MG63 (cell line): ENCODE measurements around the gene KCNQ1OT1. TPM values are rescaled to one million over a fixed set of nuclear protein-coding genes. Genes with fewer than 3 reads are reported as not detected.

Experiments
- DNase-seq: peaks from one replicate; pipeline ENCODE4 v3.0.0-alpha.2; 2020
- H3K27me3 ChIP-seq: fragments of 250-450 bp; sonication (Bioruptor Pico); 2 replicates; pipeline ENCODE4 v1.5.1; 2020; ENCODE audit warnings: mild to moderate bottlenecking, moderate library complexity
- H3K36me3 ChIP-seq: fragments of 250-450 bp; sonication (Bioruptor Pico); 2 replicates; pipeline ENCODE4 v1.5.1; 2020; ENCODE audit warnings: mild to moderate bottlenecking, moderate library complexity
- H3K4me3 ChIP-seq: fragments of 250-450 bp; sonication (Bioruptor Pico); 2 replicates; pipeline ENCODE4 v1.5.1; 2020; ENCODE audit warnings: mild to moderate bottlenecking, moderate library complexity
- H3K9me3 ChIP-seq: fragments of 250-450 bp; sonication (Bioruptor Pico); 2 replicates; pipeline ENCODE4 v1.5.1; 2020; ENCODE audit warnings: mild to moderate bottlenecking, moderate library complexity
- total RNA-seq: library from RNA; depleted of rRNA; stranded (reverse); fragments of >200 nt; shearing (Covaris generic); gene quantifications from 2 replicates; pipeline ENCODE4 v1.2.3, GENCODE V29; 2014; ENCODE audit warnings: low replicate concordance; rRNA removed

The KCNQ1OT1 gene
- 0.16 and 0.25 TPM in 2 replicates for total RNA-seq

GRCh38 chr11:2699531-2700414, at the start of gene KCNQ1OT1:
Gene KCNQ1OT1 (minus strand): TSS chr11:2699994.
- Histone ChIP-seq H3K9me3 (no peaks in the 10 kb centered on the region), H3K4me3 (peak within 1 kb of the TSS; percentile 89), H3K36me3 (no peaks in the 10 kb centered on the region), H3K27me3 (no peaks in the 10 kb centered on the region)
- DNase-seq: peak; percentile 92

DNA sequence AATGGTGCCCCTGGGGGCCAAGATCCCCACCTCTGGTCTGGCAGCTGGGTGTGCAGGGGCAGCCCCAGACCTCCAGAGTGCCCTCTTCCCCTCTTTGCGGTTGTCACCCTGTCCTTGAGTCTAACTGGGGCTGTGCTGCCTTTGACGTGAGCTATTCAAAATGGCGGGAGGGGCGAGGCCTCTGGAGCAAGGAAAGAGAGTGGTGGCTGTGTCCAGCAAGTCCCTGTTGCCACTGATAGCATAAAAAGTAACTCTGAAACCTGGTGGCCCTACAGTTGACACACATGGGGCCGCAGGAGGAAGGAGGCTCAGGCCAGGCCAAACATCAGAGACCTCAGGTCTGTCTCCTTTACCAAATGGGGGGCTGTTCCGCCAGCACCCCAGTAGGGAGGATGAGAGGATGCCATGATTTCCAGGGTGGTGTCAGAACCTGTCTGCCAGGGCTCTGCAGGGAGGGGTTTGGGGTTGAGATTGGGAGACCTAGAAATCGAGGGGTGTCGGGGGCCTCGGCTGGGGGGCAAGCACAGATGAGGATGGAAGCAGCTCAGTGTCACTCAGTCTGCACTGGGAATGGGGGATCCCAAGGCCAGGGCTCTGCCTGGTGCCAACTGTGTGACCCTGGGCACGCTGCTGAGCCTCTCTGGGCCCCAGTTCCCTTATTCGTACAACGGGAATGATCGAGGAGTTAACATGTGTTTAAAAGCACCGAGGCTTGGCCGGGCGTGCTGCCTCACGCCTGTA, 49.2 kb upstream of the KCNQ1OT1 start:
- no peak for DNase-seq
- Histone ChIP-seq H3K27me3 (no peaks in the 10 kb centered on the region), H3K9me3 (no peaks in the 10 kb centered on the region), H3K36me3 (no peaks in the 10 kb centered on the region), H3K4me3 (no peak overlapping the region)

DNA sequence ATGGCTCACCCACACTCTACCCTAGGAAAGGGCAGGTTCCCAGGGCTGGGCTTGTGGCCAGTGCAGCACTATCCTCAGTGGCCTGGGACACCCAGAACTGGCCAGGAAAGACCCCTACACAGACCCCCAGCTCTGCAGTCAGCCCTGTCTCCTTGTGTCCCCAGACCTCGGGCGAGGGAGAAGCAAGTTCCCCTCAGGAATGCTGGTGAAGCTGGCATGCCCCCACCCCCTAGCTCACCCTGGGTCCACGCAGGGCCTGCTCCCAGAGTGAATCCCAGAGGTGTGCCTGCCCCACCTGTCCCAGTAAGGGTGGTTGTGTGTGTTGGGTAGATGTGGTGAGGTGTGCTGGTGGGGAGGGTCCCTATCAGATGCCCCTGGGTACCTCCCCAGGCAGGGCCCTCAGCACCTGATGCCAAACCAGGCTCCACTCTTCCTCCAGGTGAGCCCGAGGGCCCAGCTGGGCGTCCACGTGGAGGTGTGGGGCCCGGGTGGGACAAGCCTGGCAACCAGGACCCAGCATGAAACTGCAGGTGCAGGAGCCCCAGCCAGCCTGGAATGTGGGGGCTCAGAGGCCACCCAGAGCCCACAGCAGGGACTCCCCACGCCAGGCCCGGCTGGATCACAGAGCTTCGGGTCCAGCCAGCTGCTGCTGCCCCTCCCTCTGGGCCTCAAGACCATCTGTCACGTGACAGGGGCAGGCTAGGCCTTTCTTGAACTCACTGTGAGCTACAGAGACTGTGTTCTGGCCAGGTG, 48.4 kb upstream of the KCNQ1OT1 start:
- no peak overlapping the region for H3K4me3 ChIP-seq
- H3K9me3 ChIP-seq: no peaks in the 10 kb centered on the region
- H3K27me3 ChIP-seq: no peaks in the 10 kb centered on the region
- no peaks in the 10 kb centered on the region for H3K36me3 ChIP-seq
- DNase-seq: no peak

GRCh38 chr11:2747248-2748027, 47.6 kb upstream of the KCNQ1OT1 start:
- no peak for DNase-seq
- no peaks in the 10 kb centered on the region for H3K36me3 ChIP-seq
- H3K4me3 ChIP-seq: no peak overlapping the region
- H3K9me3 ChIP-seq: no peaks in the 10 kb centered on the region
- no peaks in the 10 kb centered on the region for H3K27me3 ChIP-seq

DNA sequence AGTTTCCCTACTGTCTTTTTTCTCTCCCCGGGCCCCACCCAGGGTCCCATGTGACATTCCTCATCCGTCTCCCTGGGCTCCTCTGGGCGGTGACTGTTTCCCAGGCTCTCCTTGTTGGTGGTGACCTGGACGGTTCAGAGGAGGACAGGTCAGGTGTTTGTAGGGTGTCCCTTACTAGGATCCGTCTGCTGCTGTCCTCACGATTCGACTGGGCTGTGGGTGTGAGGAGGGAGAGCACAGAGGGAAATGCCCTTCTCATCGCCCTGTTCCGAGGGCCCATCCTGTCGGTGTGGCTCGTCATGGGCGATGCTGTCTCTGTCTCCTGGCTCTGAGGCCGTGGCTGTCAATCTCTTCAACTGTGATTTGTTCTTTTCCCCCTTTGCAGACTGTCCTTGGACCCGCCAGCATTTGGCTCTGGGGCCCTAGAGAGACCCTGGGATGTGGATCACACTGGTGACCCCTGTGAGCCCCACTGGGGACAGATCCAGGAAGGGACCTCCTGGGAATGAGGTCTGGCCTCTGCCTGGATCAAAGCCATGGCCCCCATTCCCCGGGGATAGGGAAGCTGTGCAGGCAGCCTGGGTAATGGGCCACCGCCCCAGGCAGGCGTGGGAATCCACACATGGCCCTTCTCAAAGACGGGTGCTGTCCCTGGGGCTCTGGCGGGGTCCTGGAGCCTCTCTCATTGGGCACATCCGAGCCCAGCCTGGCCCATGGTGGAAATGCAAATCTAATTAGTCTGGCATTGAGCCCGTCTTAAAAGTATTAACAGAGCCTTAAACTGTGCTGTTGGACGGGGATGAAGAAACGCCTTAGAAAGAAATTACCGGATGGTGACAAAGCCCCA, 46.8 kb upstream of the KCNQ1OT1 start:
- no peak for DNase-seq
- Histone ChIP-seq H3K27me3 (no peaks in the 10 kb centered on the region), H3K9me3 (no peaks in the 10 kb centered on the region), H3K4me3 (no peak overlapping the region), H3K36me3 (no peaks in the 10 kb centered on the region)

GRCh38 chr11:2745511-2745910, 45.7 kb upstream of the KCNQ1OT1 start:
- Histone ChIP-seq H3K9me3 (no peaks in the 10 kb centered on the region), H3K4me3 (no peak overlapping the region), H3K27me3 (no peaks in the 10 kb centered on the region), H3K36me3 (no peaks in the 10 kb centered on the region)
- no peak for DNase-seq

GRCh38 chr11:2744166-2744565, 44.4 kb upstream of the KCNQ1OT1 start:
- Histone ChIP-seq H3K27me3 (no peaks in the 10 kb centered on the region), H3K36me3 (no peaks in the 10 kb centered on the region), H3K9me3 (no peaks in the 10 kb centered on the region), H3K4me3 (no peak overlapping the region)
- DNase-seq: no peak

DNA sequence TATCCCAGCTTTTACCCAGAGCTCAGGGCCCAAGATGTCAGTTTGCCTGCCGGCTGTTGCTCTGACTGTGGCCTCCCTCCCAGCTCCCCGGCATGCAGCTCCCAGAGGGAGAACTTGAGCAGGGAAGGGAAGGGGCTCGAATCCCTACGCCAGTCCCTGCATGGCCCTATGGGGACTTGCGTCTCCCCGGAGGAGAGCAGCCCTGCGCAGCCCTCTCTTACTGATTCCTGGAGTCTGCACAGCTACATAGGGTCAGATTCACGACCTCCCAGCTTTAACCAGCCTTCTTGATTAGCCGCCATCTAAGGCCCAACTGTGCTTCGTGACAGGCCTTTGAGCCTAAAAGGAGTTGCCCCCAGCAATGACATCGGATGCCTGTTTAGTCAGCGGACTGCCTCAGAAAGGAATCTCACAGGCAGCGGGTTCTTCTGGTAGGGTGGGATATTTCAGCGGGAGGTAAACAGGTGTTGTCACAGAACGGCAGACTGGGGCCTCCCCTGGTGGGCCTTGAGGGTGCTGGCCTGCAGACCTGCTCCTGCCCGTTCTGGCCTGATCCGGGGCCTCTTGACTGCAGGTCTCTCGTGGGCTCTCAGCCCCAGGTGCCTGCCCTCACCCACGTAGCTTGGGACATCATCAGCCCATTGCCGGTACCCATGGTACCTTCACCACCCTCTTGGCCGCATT, 43.8 kb upstream of the KCNQ1OT1 start:
- DNase-seq: no peak
- H3K27me3 ChIP-seq: no peaks in the 10 kb centered on the region
- no peaks in the 10 kb centered on the region for H3K36me3 ChIP-seq
- no peaks in the 10 kb centered on the region for H3K9me3 ChIP-seq
- H3K4me3 ChIP-seq: no peak overlapping the region

DNA sequence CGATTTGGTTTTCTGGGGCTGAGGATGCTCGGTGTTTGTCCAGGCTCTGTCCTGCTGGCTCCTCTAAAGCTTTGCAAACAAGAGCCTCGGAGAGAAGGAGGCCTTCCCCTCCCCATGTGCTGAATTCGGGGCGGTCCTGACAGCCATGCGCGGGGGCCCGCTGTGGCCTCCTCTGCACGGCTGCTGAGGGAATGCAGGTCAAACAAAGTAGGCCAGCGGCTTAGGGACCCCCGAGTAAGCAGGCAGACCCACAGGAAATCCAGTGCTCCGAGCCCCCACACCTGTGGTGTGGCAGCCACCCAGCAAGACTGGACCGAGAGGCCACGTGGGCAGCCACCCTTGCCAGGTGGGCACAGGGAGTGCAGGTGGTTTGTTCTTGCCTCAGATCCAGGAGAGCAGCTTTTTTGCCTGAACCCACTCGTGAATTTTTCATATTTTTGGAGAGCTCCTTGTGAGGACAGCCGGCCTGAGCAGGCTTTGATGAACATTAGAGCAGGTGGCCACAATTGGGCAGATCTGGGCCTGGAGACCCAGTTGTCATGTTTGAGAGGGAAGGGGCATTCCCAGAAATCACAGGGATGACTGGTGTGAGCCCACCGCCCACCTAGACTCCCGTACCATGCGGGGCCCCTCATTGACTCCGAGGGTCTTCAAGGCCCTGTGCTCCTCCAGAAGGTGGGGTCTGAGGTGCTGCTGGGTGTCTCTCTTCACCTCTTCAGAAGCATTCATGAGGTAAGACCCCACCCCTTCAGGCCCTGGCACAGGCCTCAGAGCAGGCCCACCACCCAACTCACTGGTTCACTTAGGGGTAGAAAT, 43.0 kb upstream of the KCNQ1OT1 start:
- Histone ChIP-seq H3K36me3 (no peaks in the 10 kb centered on the region), H3K27me3 (no peaks in the 10 kb centered on the region), H3K9me3 (no peaks in the 10 kb centered on the region), H3K4me3 (no peak overlapping the region)
- DNase-seq: no peak

DNA sequence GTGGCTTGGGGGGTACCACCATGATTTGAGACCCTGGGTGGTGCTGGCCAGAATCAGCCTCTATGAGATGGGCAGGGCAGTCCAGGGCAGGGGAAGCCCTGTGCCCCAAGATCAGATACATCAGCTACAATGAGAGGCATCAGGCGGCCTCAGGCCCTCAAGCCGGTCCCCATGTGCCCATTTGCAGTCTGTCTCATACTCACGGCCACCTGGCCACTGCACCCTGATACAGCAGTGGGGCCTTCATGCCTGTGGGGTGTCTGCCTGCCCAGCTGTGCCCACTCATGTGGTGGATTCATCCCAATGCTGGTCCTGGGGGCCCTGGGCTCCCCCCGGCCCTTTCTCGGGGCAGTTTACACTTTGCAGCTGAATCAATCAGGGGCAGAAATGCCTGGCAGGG, 42.4 kb upstream of the KCNQ1OT1 start:
- no peak for DNase-seq
- no peak overlapping the region for H3K4me3 ChIP-seq
- no peaks in the 10 kb centered on the region for H3K27me3 ChIP-seq
- H3K9me3 ChIP-seq: no peaks in the 10 kb centered on the region
- H3K36me3 ChIP-seq: no peaks in the 10 kb centered on the region

GRCh38 chr11:2741377-2742131, 41.8 kb upstream of the KCNQ1OT1 start:
- Histone ChIP-seq H3K27me3 (no peaks in the 10 kb centered on the region), H3K36me3 (no peaks in the 10 kb centered on the region), H3K9me3 (no peaks in the 10 kb centered on the region), H3K4me3 (no peak overlapping the region)
- DNase-seq: peak; percentile 57

- DNase-seq: no peak
- Histone ChIP-seq H3K27me3 (no peaks in the 10 kb centered on the region), H3K9me3 (no peaks in the 10 kb centered on the region), H3K36me3 (no peaks in the 10 kb centered on the region), H3K4me3 (no peak overlapping the region)
Observed at GRCh38 chr11:2741006-2741376, 41.2 kb upstream of the KCNQ1OT1 start.

- Histone ChIP-seq H3K4me3 (no peak overlapping the region), H3K36me3 (no peaks in the 10 kb centered on the region), H3K9me3 (no peaks in the 10 kb centered on the region), H3K27me3 (no peaks in the 10 kb centered on the region)
- no peak for DNase-seq
Observed at GRCh38 chr11:2740275-2740940, 40.6 kb upstream of the KCNQ1OT1 start.
